H1 (cell line): ENCODE data around the gene IL12RB2. TPM values are rescaled to one million over a fixed set of nuclear protein-coding genes. Genes with fewer than 3 reads are reported as not detected.

Experiments used
- CTCF ChIA-PET: fragments of 300-600 bp; sonication (Branson Sonifier 250); formaldehyde crosslinking; loops from one replicate; lab custom pipeline; 2021; ENCODE audit not compliant: partially characterized antibody; lab: Charles Lee
- POLR2A ChIA-PET: fragments of 300-600 bp; sonication (Branson Sonifier 250); formaldehyde crosslinking; loops from one replicate; lab custom pipeline; 2021; ENCODE audit warnings: inconsistent platforms; ENCODE audit not compliant: partially characterized antibody; lab: Charles Lee
- DNase-seq, 2 experiments: peaks; one replicate each; pipeline versions ENCODE4 v3.0.0 to v3.0.0-alpha.2; 2010 to 2022; ENCODE audit warnings: low spot score in 2 of 2, low read depth in 1 of 2, mixed read lengths in 1 of 2
- FAIRE-seq: peaks from 2 replicates; lab custom pipeline; 2011; peaks lifted over from hg19 to GRCh38; lab: Jason Lieb, UNC
- H2AFZ ChIP-seq: 2 replicates; pipeline ENCODE4 v1.8.1; 2012; ENCODE audit warnings: low read length, inconsistent platforms
- H2AK5ac ChIP-seq: 2 replicates; pipeline ENCODE4 v1.6.1; 2013; ENCODE audit warnings: low read depth, low read length
- H2BK120ac ChIP-seq: replicated peaks from 2 replicates; pipeline ENCODE3; 2013; ENCODE audit warnings: low read depth, low read length, inconsistent platforms
- H2BK12ac ChIP-seq: 2 replicates; pipeline ENCODE4 v1.6.1; 2013; ENCODE audit warnings: low read depth, low read length
- H2BK15ac ChIP-seq: 2 replicates; pipeline ENCODE4 v1.6.1; 2013; ENCODE audit warnings: low read length
- H2BK20ac ChIP-seq: 2 replicates; pipeline ENCODE4 v1.6.1; 2013; ENCODE audit warnings: low read length
- H2BK5ac ChIP-seq: 2 replicates; pipeline ENCODE4 v1.6.1; 2013; ENCODE audit warnings: low read depth, low read length
- H3K14ac ChIP-seq: 2 replicates; pipeline ENCODE4 v1.6.1; 2013; ENCODE audit warnings: inconsistent platforms; ENCODE audit not compliant: insufficient read length
- H3K18ac ChIP-seq: 2 replicates; pipeline ENCODE4 v1.6.1; 2013; ENCODE audit warnings: low read length; ENCODE audit errors: extremely low read depth
- H3K23ac ChIP-seq: 2 replicates; pipeline ENCODE4 v1.6.1; 2013; ENCODE audit warnings: inconsistent platforms; ENCODE audit not compliant: insufficient read length
- H3K23me2 ChIP-seq: 2 replicates; pipeline ENCODE4 v1.6.1; 2013; ENCODE audit warnings: low read depth, low read length
- H3K27ac ChIP-seq: 2 replicates; pipeline ENCODE4 v1.6.1; 2011; ENCODE audit warnings: low read depth, low read length, inconsistent platforms
- H3K27me3 ChIP-seq, 4 experiments: replicated peaks in 1 of 4; 1 replicate in 1 of 4; 2 replicates in 3 of 4; pipeline versions ENCODE4 v1.6.1 to v1.8.1; 2011 to 2013; ENCODE audit warnings: low read length in 3 of 4, mild to moderate bottlenecking in 3 of 4, inconsistent platforms in 2 of 4, mixed read lengths in 2 of 4, moderate library complexity in 1 of 4; ENCODE audit not compliant: control insufficient read depth in 3 of 4, insufficient read depth in 3 of 4; ENCODE audit errors: extremely low read depth in 1 of 4
- H3K36me3 ChIP-seq, 4 experiments: 2 replicates each; pipeline versions ENCODE4 v1.6.1 to v1.8.1; 2011 to 2013; ENCODE audit warnings: mild to moderate bottlenecking in 4 of 4, low read length in 3 of 4, moderate library complexity in 2 of 4, control low read depth in 1 of 4, inconsistent platforms in 1 of 4; ENCODE audit not compliant: insufficient read depth in 4 of 4, control insufficient read depth in 2 of 4
- H3K4ac ChIP-seq: replicated peaks from 2 replicates; pipeline ENCODE3; 2013; ENCODE audit warnings: low read length, low read depth, mixed read lengths, inconsistent platforms; ENCODE audit not compliant: insufficient read length
- H3K4me1 ChIP-seq, 4 experiments: replicated peaks in 1 of 4; 1 replicate in 1 of 4; 2 replicates in 3 of 4; pipeline versions ENCODE4 v1.6.1 to v1.8.1; 2011 to 2013; ENCODE audit warnings: low read length in 3 of 4, inconsistent platforms in 2 of 4, mixed read lengths in 1 of 4; ENCODE audit not compliant: insufficient read depth in 4 of 4, control insufficient read depth in 3 of 4
- H3K4me2 ChIP-seq, 2 experiments: 2 replicates each; pipeline versions ENCODE4 v1.6.1 to v1.8.1; 2011 to 2013; ENCODE audit warnings: low read depth in 2 of 2, low read length in 2 of 2, control low read depth in 1 of 2, inconsistent platforms in 1 of 2, mild to moderate bottlenecking in 1 of 2; ENCODE audit not compliant: insufficient read depth in 1 of 2
- H3K4me3 ChIP-seq, 4 experiments: fragments of 200-600, 300-600 bp in 1 of 4; sonication (generic), shearing (Covaris generic), sonication (Bioruptor Twin) in 1 of 4; 2 replicates each; pipeline versions ENCODE4 v1.5.1 to v1.8.1; 2011 to 2016; ENCODE audit warnings: low read length in 4 of 4, low read depth in 3 of 4, control low read depth in 2 of 4, inconsistent platforms in 2 of 4, mild to moderate bottlenecking in 2 of 4, mixed read lengths in 1 of 4, moderate library complexity in 1 of 4; ENCODE audit not compliant: insufficient read depth in 2 of 4; ENCODE audit errors: extremely low read depth in 1 of 4
- H3K56ac ChIP-seq: replicated peaks from 2 replicates; pipeline ENCODE3; 2013; ENCODE audit warnings: low read depth, mild to moderate bottlenecking, mixed read lengths, low read length, inconsistent platforms; ENCODE audit not compliant: insufficient read length
- H3K79me1 ChIP-seq: 2 replicates; pipeline ENCODE4 v1.6.1; 2013; ENCODE audit warnings: low read depth, low read length, control low read depth
- H3K79me2 ChIP-seq, 2 experiments: 2 replicates each; pipeline versions ENCODE4 v1.6.1 to v1.8.1; 2012 to 2013; ENCODE audit warnings: low read length in 2 of 2, mild to moderate bottlenecking in 2 of 2, inconsistent platforms in 1 of 2; ENCODE audit not compliant: insufficient read depth in 2 of 2, control insufficient read depth in 1 of 2
- H3K9ac ChIP-seq, 4 experiments: replicated peaks in 1 of 4; 1 replicate in 1 of 4; 2 replicates in 3 of 4; pipeline versions ENCODE4 v1.6.1 to v1.8.1; 2011 to 2013; ENCODE audit warnings: low read depth in 3 of 4, low read length in 3 of 4, control low read depth in 2 of 4, mild to moderate bottlenecking in 2 of 4, moderate library complexity in 2 of 4, inconsistent platforms in 1 of 4; ENCODE audit errors: extremely low read depth in 1 of 4
- H3K9me3 ChIP-seq, 2 experiments: 2 replicates each; pipeline versions ENCODE4 v1.6.1 to v1.8.1; 2012 to 2013; ENCODE audit warnings: mild to moderate bottlenecking in 2 of 2, moderate library complexity in 2 of 2, control low read depth in 1 of 2, inconsistent platforms in 1 of 2, low read depth in 1 of 2, low read length in 1 of 2, mixed read lengths in 1 of 2; ENCODE audit not compliant: insufficient read depth in 2 of 2
- H4K20me1 ChIP-seq, 2 experiments: replicated peaks in 1 of 2; 2 replicates each; pipeline versions ENCODE3 to v1.8.1; 2011 to 2013; ENCODE audit warnings: inconsistent platforms in 2 of 2, low read length in 2 of 2, mild to moderate bottlenecking in 1 of 2; ENCODE audit not compliant: insufficient read depth in 2 of 2, control insufficient read depth in 1 of 2
- H4K5ac ChIP-seq: 2 replicates; pipeline ENCODE4 v1.6.1; 2013; ENCODE audit warnings: low read length, low read depth, mixed read lengths, inconsistent platforms; ENCODE audit not compliant: insufficient read length
- H4K8ac ChIP-seq: 2 replicates; pipeline ENCODE4 v1.8.0; 2013; ENCODE audit warnings: mild to moderate bottlenecking, moderate library complexity, low read length, inconsistent platforms; ENCODE audit not compliant: insufficient read depth; ENCODE audit errors: extremely low read depth
- H4K91ac ChIP-seq: replicated peaks from 2 replicates; pipeline ENCODE3; 2013; ENCODE audit warnings: low read length, mixed read lengths, inconsistent platforms; ENCODE audit not compliant: insufficient read length
- E2F6 ChIP-seq: IDR thresholded peaks from 2 replicates; pipeline ENCODE4 v1.6.1; 2012; ENCODE audit warnings: inconsistent platforms
- GABPA ChIP-seq: IDR thresholded peaks from 2 replicates; pipeline ENCODE4 v1.6.1; 2011; ENCODE audit warnings: mild to moderate bottlenecking, low read length, moderate library complexity, borderline replicate concordance; ENCODE audit not compliant: insufficient read depth
- JUN ChIP-seq: IDR thresholded peaks from 2 replicates; pipeline ENCODE4 v1.6.1; 2011; ENCODE audit warnings: low read depth, mild to moderate bottlenecking, improper control_type of control experiment, low read length
- MAX ChIP-seq: IDR thresholded peaks from 2 replicates; pipeline ENCODE4 v1.6.1; 2012; ENCODE audit warnings: inconsistent platforms
- POLR2AphosphoS5 ChIP-seq: IDR thresholded peaks from 2 replicates; pipeline ENCODE4 v1.6.1; 2011; ENCODE audit warnings: low read depth, low read length
- SIN3A ChIP-seq, 2 experiments: IDR thresholded peaks in 1 of 2; conservative IDR thresholded peaks in 1 of 2; 2 replicates each; pipeline ENCODE4 v1.6.1; 2011 to 2012; ENCODE audit warnings: low read length in 2 of 2, improper control_type of control experiment in 1 of 2, low read depth in 1 of 2, mild to moderate bottlenecking in 1 of 2
- TAF1 ChIP-seq: IDR thresholded peaks from 2 replicates; pipeline ENCODE4 v1.6.1; 2011; ENCODE audit warnings: mild to moderate bottlenecking, low read depth, low read length
- USF2 ChIP-seq: IDR thresholded peaks from 2 replicates; pipeline ENCODE4 v1.6.1; 2011; ENCODE audit warnings: low read length, improper control_type of control experiment
- WGBS, 2 experiments: shearing (Covaris generic) in 1 of 2; methylation state at CpG; one replicate each; pipeline versions ENCODE4 v1.1.6 to v1.1.7; 2013 to 2015; ENCODE audit warnings: low lambda C conversion rate in 2 of 2, mixed read lengths in 2 of 2, inconsistent platforms in 1 of 2, low coverage in 1 of 2, missing lambda C conversion rate in 1 of 2; ENCODE audit not compliant: insufficient replicate concordance in 2 of 2, insufficient coverage in 1 of 2, insufficient read length in 1 of 2; ENCODE audit errors: extremely low coverage in 1 of 2, missing lambda C conversion rate in 1 of 2; 5-methylcytosine and 5-hydroxymethylcytosine counted together
- polyA plus RNA-seq, 7 experiments: library from polyadenylated mRNA; depleted of rRNA in 3 of 7; stranded (reverse) in 5 of 7; unstranded in 2 of 7; fragments of >200 nt in 5 of 7; fragments of 200-250 nt in 2 of 7; gene quantifications; 1 replicate in 5 of 7; 2 replicates in 1 of 7; 4 replicates in 1 of 7; pipeline versions ENCODE4 v1.2.1 to v1.2.3, GENCODE V29; 2011 to 2013; ENCODE audit warnings: missing spikeins in 2 of 7, mixed read lengths in 2 of 7
- total RNA-seq: library from RNA; stranded (reverse); fragmentation: NEBNext Ultra II Directional; extraction: Animal tissue kit (Norgen Biotek cat#: 25700); gene quantifications from 2 replicates; pipeline ENCODE4 v1.2.1, GENCODE V29; 2021

Gene IL12RB2
- total and polyA plus RNA-seq, 2 of the 8 experiments (the other 6 are each of a cell fraction or from before 2014, with no cell fraction given) = 1.4 TPM

GRCh38 chr1:67430358-67431155 lies 122.9 kb downstream of the IL12RB2 start, which contains the start of gene SERBP1:
Gene SERBP1, minus strand, starts transcription at chr1:67430402. Its CDS starts 102 bp downstream, at chr1:67430300.
- H3K14ac ChIP-seq = peak within 1 kb of the TSS; percentile 97
- H3K56ac ChIP-seq = peak within 1 kb of the TSS; percentile 96
- H3K36me3 ChIP-seq = peaks cover 0 to 25% (median 8%) of the 10 kb centered on the region in 4 experiments; a peak in 7 of 8 replicates
- H3K18ac ChIP-seq = peak within 1 kb of the TSS; percentile 98
- ChIA-PET CTCF (interaction anchor here (1.1 to 6.7 kb wide), 7 partner anchors 12 to 85 kb away, joined by 3 to 40 read pairs (median 9); no protein-coding TSS in a partner anchor), POLR2A (interaction anchor here (0.6 to 7.8 kb wide), 32 partner anchors 10 to 1835 kb away, joined by 3 to 153 read pairs (median 6); partner anchors contain the start of genes DNAI4, GADD45A and MIER1)
- peak within 1 kb of the TSS; percentile 52 for H2BK12ac ChIP-seq
- peak within 1 kb of the TSS; percentile 98 for H2BK15ac ChIP-seq
- H2BK20ac ChIP-seq = 0 out of 2 replicates have a peak within 1 kb of the TSS, but pooled peaks have one; percentile 88
- peak within 1 kb of the TSS; percentile 91 for H2BK5ac ChIP-seq
- H3K4me2 ChIP-seq = peak within 1 kb of the TSS; percentile 91 to 94
- peak within 1 kb of the TSS; percentile 94 to 99 (median 98) for H3K9ac ChIP-seq
- H4K5ac ChIP-seq = peak within 1 kb of the TSS; percentile 99
- FAIRE-seq = peak; percentile 82
- DNase-seq = peak; percentile 92 to 95
- H3K4ac ChIP-seq = peak within 1 kb of the TSS; percentile 96
- H4K20me1 ChIP-seq = peaks cover 25 to 40% of the 10 kb centered on the region in 2 experiments
- no peaks in the 10 kb centered on the region for H3K79me1 ChIP-seq
- peak within 1 kb of the TSS; percentile 99 for H2AFZ ChIP-seq
- peak within 1 kb of the TSS; percentile 47; the same call in 1 of the 2 replicates for H2AK5ac ChIP-seq
- H3K23me2 ChIP-seq = peaks cover 7% of the 10 kb centered on the region
- peaks cover 40 to 56% of the 10 kb centered on the region in 2 experiments for H3K79me2 ChIP-seq
- H3K23ac ChIP-seq = no peak within 1 kb of the TSS
- peaks cover 0 to 12% (median 2%) of the 10 kb centered on the region in 4 experiments; a peak in 3 of 7 replicates for H3K4me1 ChIP-seq
- H3K9me3 ChIP-seq = no peaks in the 10 kb centered on the region
- peak within 1 kb of the TSS; percentile 92 for H4K91ac ChIP-seq
- WGBS, 2 experiments = 3% methylated on average over 60 of the region's 62 CpGs; no CpG with 5 or more reads in 1 of the 2 experiments
- H3K27me3 ChIP-seq = no peaks in the 10 kb centered on the region
- peak within 1 kb of the TSS; percentile 97 for H4K8ac ChIP-seq
- H3K4me3 ChIP-seq = peak within 1 kb of the TSS; percentile 95 to 100 (median 98)
- peak within 1 kb of the TSS; percentile 88 for H2BK120ac ChIP-seq
- peak within 1 kb of the TSS; percentile 94 for H3K27ac ChIP-seq
- peak; percentile 85 for TF ChIP-seq TAF1
- no peak for TF ChIP-seq JUN
- peak; percentile 71 to 79; a peak in 2 of 4 replicates for TF ChIP-seq SIN3A (conservative IDR thresholded peaks at IDR 0.05 in 1 of 2, IDR thresholded peaks at IDR 0.05 in 1 of 2; ENCODE audit: low read depth in 1 of 2, low read length in 2 of 2)
- peak; percentile 83 for TF ChIP-seq MAX
- 0 out of 2 replicates have a peak, but pooled peaks have one; percentile 7 for TF ChIP-seq USF2
- TF ChIP-seq E2F6 = peak; percentile 71
- peak; percentile 83; the same call in 1 of the 2 replicates for TF ChIP-seq GABPA
- peak; percentile 60; the same call in 1 of the 2 replicates for TF ChIP-seq POLR2AphosphoS5
